Esophagus squamous epithelium (tissue), 4 donors: ENCODE data around the gene RCOR2.

Experiments
- POLR2A ChIP-seq, 4 donors: fragments of 450-650 bp; IDR thresholded peaks; one replicate each; pipeline ENCODE4 v1.6.1; 2017; ENCODE audit warnings: antibody characterized with exemption in 4 of 4, mild to moderate bottlenecking in 4 of 4, moderate library complexity in 3 of 4
- TF ChIP-seq, protein P1 (sequence below), 6 experiments: fragments of 450-650 bp in 4 of 6; fragments of 200-600 bp in 2 of 6; sonication (generic) in 2 of 6; IDR thresholded peaks; one replicate each; pipeline ENCODE4 v1.5.1; 2016 to 2019; ENCODE audit warnings: antibody characterized with exemption in 6 of 6, mild to moderate bottlenecking in 4 of 6, moderate library complexity in 4 of 6

DNA sequence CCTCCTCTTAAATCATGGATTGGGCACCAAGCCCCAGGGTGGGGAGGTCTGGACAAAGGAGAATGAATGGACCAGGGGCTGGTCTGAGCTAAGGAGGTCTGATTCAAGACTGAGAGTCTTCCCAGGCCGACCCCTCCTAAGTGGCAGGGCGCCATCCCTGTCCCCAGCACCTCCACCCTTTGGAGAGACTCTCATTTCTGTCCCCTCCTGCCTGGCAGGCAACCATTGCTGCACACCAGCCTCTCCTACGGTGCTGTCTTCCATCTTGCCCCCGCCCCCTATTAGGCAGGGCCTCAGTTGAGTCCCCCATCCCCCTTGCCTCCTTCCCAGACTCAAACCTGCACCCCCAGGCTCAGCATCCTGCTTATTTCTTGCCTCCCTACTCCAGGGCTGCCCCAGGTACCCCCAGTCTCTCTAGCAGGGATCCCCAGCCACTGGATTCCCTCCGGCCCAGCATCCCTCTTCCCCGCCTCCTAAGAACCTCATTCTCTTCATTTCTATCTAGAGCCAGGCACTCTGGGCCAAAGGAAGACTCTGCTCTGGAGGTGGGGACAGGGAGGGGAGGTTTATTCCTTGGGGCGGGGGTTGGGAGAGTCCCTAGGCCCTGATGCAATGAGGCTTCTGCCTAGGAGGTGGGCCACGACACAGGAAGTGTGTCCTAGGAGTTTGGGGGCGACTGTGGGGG, 1.7 kb upstream of the RCOR2 start:
- no peak for TF ChIP-seq POLR2A (IDR thresholded peaks at IDR 0.05)
- TF ChIP-seq, protein P1, sequence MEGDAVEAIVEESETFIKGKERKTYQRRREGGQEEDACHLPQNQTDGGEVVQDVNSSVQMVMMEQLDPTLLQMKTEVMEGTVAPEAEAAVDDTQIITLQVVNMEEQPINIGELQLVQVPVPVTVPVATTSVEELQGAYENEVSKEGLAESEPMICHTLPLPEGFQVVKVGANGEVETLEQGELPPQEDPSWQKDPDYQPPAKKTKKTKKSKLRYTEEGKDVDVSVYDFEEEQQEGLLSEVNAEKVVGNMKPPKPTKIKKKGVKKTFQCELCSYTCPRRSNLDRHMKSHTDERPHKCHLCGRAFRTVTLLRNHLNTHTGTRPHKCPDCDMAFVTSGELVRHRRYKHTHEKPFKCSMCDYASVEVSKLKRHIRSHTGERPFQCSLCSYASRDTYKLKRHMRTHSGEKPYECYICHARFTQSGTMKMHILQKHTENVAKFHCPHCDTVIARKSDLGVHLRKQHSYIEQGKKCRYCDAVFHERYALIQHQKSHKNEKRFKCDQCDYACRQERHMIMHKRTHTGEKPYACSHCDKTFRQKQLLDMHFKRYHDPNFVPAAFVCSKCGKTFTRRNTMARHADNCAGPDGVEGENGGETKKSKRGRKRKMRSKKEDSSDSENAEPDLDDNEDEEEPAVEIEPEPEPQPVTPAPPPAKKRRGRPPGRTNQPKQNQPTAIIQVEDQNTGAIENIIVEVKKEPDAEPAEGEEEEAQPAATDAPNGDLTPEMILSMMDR (IDR thresholded peaks at IDR 0.05) = no peak
